GM12872 (cell line): ENCODE data around the gene GPC5.

Source experiments
- CTCF ChIP-seq: IDR thresholded peaks from 3 replicates; pipeline ENCODE4 v1.5.1; 2011; ENCODE audit warnings: low read depth, mild to moderate bottlenecking, low read length, moderate library complexity; ENCODE audit not compliant: insufficient read depth

GPC5 gene

GRCh38 chr13:92802776-92803175 is 1404.4 kb downstream of the GPC5 start:
- no peak for TF ChIP-seq CTCF

- no peak for TF ChIP-seq CTCF
Measured at GRCh38 chr13:92804346-92804745, 1405.9 kb downstream of the GPC5 start.

- no peak for TF ChIP-seq CTCF
Measured at GRCh38 chr13:92804926-92805325, 1406.5 kb downstream of the GPC5 start.

- TF ChIP-seq CTCF = no peak
Measured at GRCh38 chr13:92805766-92806165, 1407.3 kb downstream of the GPC5 start.

- TF ChIP-seq CTCF = no peak
Measured at GRCh38 chr13:92806215-92806614, 1407.8 kb downstream of the GPC5 start.

GRCh38 chr13:92807353-92807752 is 1408.9 kb downstream of the GPC5 start:
- TF ChIP-seq CTCF = no peak

GRCh38 chr13:92807966-92808365 is 1409.5 kb downstream of the GPC5 start:
- TF ChIP-seq CTCF = no peak

GRCh38 chr13:92821324-92821723 is 1422.9 kb downstream of the GPC5 start:
- TF ChIP-seq CTCF = no peak
